GM21423 (cell line): ENCODE data around the gene STUB1.

Source experiments
- ATAC-seq: cut with Tn5 transposase; IDR thresholded peaks from one replicate; pipeline ENCODE4 v1.9.1; 2021; ENCODE audit warnings: mild to moderate bottlenecking, moderate library complexity; ENCODE audit not compliant: unreplicated experiment

STUB1 gene

GRCh38 chr16:643050-643368 lies 37.2 kb upstream of the STUB1 start:
- no peak for ATAC-seq

GRCh38 chr16:644556-644955 lies 35.7 kb upstream of the STUB1 start:
- ATAC-seq: no peak

GRCh38 chr16:645852-646678 lies 34.1 kb upstream of the STUB1 start:
- ATAC-seq: no peak

GRCh38 chr16:646679-647172 lies 33.5 kb upstream of the STUB1 start:
- ATAC-seq: no peak

- ATAC-seq: no peak
These were observed 32.9 kb upstream of the STUB1 start for GRCh38 chr16:647173-647902.

GRCh38 chr16:648071-648780 lies 32.0 kb upstream of the STUB1 start:
- ATAC-seq: no peak

- ATAC-seq: peak; percentile 70
These were observed 31.2 kb upstream of the STUB1 start, which contains the start of gene WDR90 for GRCh38 chr16:648781-649589. Gene WDR90 (plus strand): TSS chr16:649365. CDS start chr16:649417, 52 bp downstream.

GRCh38 chr16:649631-650030 lies 30.6 kb upstream of the STUB1 start:
- ATAC-seq: peak; percentile 3

GRCh38 chr16:651844-652243 lies 28.4 kb upstream of the STUB1 start:
- no peak for ATAC-seq

GRCh38 chr16:652454-653305 lies 27.5 kb upstream of the STUB1 start:
- no peak for ATAC-seq

- ATAC-seq: no peak
These were observed 26.2 kb upstream of the STUB1 start for GRCh38 chr16:654034-654433.

- no peak for ATAC-seq
These were observed 22.7 kb upstream of the STUB1 start for GRCh38 chr16:657487-657886.

GRCh38 chr16:658679-659571 lies 21.3 kb upstream of the STUB1 start:
- no peak for ATAC-seq

GRCh38 chr16:659618-660017 lies 20.6 kb upstream of the STUB1 start:
- no peak for ATAC-seq

GRCh38 chr16:660132-660458 lies 20.1 kb upstream of the STUB1 start:
- no peak for ATAC-seq

- ATAC-seq: peak; percentile 38
These were observed 19.6 kb upstream of the STUB1 start for GRCh38 chr16:660459-661183.

- ATAC-seq: no peak
These were observed 18.9 kb upstream of the STUB1 start for GRCh38 chr16:661184-661821.

- ATAC-seq: no peak
These were observed 18.1 kb upstream of the STUB1 start for GRCh38 chr16:662095-662494.
